Bone marrow (tissue), 2 donors: Measurements from ENCODE around the gene NLGN2.
"Not testable (repeated sequence)": the region's sequence is repeated elsewhere in the genome, so short reads cannot be mapped to it uniquely, and the experiment has no call there.

ENCODE experiments used
- DNase-seq, 2 donors: peaks; one replicate each; lab custom pipeline; 2025; lab: John Stamatoyannopoulos, UW

NLGN2 gene

DNA sequence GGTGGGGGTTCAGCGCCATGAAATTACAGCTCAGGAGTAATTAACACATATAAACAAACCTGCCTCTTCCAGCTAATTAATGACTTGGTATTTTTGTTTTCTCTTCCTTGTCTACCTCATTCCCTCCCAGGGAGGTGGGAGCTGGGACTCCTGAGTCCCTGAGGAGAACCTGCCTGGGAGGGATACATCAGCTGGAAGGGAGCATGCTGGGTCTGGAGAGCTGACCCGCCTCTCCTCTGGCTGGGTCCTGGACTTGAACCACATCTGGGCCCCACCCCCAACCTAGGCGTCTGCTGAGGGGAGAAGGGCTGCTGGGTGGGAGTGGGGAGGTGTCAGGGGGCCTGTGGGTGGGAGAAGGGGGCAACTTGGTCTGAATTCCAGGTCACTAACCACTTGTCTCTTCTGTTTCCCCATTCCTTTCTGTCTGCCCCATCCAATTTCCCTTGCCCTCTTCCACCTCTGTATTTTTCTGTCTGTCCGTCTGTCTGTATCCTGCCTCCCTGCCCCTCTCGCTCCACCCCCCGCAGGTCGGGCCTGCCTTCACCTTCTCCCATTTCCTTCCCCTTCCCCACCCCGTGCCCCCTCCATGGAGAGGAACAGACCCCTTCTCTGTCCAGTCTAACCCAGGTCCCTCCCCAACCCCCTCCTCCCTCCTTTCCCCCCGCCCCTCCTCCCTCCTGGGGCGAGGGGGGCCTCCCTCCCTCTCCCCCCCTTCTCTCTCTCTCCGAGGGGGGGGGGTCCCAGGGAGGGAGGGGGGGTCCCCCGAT is at the start of gene NLGN2:
NLGN2 (plus strand) TSS at position 361 of the 767 bp plus-strand sequence. CDS start 411 bp downstream, outside the sequence.
- DNase-seq = no peak

GRCh38 chr17:7361906-7362305 is 45.7 kb upstream of the NLGN2 start:
- no peak for DNase-seq

GRCh38 chr17:7363311-7363710 is 44.3 kb upstream of the NLGN2 start:
- DNase-seq = no peak

GRCh38 chr17:7365963-7366362 is 41.7 kb upstream of the NLGN2 start:
- DNase-seq = not testable (repeated sequence)

- no peak for DNase-seq
Measured at GRCh38 chr17:7367083-7367482, 40.6 kb upstream of the NLGN2 start.

- no peak for DNase-seq
Measured at GRCh38 chr17:7367918-7368598, 39.6 kb upstream of the NLGN2 start.

- not testable (repeated sequence) for DNase-seq
Measured at GRCh38 chr17:7368599-7368994, 39.0 kb upstream of the NLGN2 start.

DNA sequence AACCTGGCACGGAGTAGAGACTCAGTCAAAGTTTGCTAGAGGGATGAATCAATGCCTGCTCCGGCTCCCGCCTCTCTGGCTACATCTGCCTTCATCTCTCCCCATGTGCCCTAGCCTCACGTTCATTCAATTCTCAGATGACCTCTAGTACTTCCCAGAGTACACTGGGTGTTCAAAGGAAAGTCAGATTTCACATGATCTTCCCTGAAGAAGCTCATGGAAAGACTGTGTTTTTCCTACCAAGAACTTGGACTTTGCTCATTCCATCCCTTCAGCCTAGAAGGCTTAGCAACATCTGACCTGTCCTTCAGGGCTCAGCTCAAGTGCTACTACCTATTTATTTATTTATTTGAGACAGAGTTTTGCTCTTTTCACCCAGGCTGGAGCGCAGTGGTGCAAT is 37.8 kb upstream of the NLGN2 start:
- DNase-seq = no peak

DNA sequence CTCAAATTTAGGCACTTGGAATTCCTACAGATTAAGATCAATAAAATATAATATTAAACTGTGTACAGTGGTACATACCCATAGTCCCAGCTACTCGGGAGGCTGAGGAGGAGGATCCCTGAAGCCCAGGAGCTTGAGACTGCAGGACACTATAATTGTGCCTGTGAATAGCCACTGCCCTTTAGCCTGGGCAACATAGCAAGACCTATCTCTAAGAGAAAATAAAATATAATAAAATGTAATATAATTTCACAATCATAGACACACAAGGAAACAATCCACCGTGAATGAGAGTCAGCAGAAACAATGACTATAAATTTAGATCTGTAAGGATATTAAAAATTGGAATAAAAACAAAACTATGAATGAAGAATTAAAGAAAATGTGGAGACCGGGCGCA is 36.8 kb upstream of the NLGN2 start:
- DNase-seq = no peak

- DNase-seq = no peak
Measured at GRCh38 chr17:7374353-7374752, 33.3 kb upstream of the NLGN2 start.

GRCh38 chr17:7379134-7379533 is 28.5 kb upstream of the NLGN2 start:
- no peak for DNase-seq

GRCh38 chr17:7380321-7380720 is 27.3 kb upstream of the NLGN2 start:
- DNase-seq = no peak

DNA sequence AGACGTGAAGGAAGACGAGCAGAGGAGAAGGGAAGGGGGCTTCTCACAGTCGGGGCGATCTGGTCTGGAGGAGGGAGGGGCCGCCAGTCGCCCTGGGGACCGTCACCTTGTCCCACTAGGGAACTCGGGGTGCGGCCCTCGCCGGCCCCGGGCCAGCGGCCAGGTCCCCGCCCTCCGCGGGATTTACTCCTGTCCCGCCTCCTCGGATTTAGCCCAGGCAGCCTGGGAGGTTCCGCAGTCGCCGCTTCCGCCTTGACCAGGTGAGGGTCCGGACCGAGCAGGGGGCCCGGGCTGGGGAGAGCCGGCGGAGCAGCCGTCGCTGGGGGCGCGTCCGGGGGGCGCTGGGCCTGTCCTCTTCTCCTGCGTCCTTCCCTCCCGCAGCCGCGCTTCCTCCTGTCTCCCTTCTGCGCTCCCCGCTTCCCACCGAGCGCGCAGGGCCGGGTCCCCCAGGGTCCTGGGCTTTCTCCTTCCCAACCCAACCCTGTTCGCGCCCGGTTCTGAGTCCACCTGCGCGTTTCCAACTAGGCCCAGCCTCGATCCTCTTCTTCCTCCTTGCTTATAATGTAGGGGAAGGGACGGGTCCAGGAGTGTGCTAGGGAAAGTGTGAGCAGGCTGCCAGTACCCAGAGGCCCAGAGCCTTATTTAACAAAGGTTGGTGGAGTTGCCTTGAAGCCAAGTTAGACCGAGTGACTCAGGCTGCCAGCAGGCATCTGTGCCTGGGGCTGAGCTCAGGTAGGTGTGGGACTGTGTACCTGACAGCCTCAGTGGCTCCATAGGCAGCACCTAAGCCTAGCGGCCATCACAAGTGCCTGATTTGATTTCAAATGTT is 26.6 kb upstream of the NLGN2 start, which contains the start of gene TNK1:
TNK1 (plus strand) TSS at position 235 of the 829 bp plus-strand sequence. CDS start 1,838 bp downstream, outside the sequence.
- DNase-seq = no peak

DNA sequence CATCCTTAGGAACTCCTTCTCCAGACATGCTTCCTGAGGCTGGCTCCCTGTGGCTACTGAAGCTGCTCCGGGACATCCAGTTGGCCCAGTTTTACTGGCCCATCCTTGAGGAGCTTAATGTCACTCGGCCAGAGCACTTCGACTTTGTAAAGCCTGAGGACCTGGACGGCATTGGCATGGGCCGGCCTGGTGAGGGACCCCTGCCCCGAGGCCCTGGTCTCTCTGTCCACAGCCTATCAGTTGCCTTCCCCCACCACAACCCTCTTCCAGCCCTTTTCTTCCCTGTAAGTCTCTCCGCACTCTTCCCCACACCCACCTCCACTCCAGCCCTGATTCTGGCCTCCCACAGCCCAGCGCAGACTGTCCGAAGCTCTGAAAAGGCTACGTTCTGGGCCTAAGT is 24.7 kb upstream of the NLGN2 start:
- DNase-seq = no peak

DNA sequence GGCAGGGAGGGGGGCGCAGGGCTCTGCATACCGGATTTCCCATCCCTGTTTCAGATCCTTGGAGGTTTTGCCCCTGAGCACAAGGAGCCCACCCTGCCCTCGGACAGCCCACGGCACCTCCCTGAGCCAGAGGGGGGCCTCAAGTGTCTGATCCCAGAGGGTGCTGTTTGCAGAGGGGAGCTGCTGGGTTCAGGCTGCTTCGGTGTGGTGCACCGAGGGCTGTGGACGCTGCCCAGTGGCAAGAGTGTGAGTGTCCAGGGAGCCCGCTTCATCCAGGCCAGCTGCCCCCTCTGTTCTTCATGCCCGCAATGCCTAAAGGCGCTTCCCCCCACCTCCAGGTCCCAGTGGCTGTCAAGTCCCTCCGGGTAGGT is 24.3 kb upstream of the NLGN2 start:
- no peak for DNase-seq

DNA sequence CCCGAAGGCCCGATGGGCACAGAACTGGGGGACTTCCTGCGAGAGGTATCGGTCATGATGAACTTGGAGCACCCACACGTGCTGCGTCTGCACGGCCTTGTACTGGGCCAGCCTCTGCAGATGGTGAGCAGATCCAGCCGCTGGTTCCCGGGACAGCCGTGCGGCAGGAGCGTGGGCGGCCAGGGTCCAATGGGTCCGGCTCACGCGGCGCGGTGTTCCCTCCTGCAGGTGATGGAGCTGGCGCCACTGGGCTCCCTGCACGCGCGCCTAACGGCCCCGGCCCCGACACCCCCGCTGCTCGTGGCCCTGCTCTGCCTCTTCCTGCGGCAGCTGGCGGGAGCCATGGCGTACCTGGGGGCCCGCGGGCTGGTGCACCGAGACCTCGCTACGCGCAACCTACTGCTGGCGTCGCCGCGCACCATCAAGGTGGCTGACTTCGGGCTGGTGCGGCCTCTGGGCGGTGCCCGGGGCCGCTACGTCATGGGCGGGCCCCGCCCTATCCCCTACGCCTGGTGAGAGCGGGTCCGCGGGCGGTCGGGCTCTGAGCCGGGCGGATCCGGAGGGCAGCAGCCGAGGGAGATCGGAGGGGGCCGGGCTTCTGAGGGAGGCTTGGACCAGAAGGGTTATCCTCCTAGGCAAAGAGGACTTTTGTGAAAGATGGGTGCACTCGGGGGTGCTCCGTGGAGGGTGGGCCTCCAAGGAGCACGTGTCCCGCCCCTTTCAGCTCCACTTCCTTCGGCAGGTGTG is 23.7 kb upstream of the NLGN2 start:
- DNase-seq = no peak

- DNase-seq = no peak
Measured at GRCh38 chr17:7384489-7385081, 23.1 kb upstream of the NLGN2 start.

GRCh38 chr17:7388856-7389255 is 18.8 kb upstream of the NLGN2 start:
- no peak for DNase-seq

GRCh38 chr17:7389924-7390910 is 17.4 kb upstream of the NLGN2 start:
- DNase-seq = no peak

DNA sequence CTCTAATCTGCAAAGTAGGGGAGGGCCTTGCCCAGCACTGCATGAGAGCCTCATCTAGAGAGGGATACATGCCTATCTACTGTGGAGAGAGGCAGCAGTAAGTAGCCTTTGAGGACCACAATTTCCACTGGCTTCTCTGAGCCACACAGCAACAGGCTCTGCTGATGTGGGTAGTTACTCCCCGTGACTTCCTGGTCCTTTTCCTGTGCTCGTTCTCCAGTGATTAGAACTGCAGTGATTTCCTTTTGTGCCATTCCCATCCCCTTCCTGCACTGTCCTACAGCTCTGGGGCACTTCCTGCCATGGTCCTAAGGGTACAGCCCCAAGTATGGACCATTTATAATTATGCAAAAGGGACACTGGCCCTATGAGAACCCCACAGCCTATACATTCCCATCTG is 16.3 kb upstream of the NLGN2 start:
- DNase-seq = no peak
